Activated T-helper 1 cell treated with Interleukin-2 at 50 U/mL for 16 hours (primary cell): ENCODE results near the gene IPO5.

Source experiments
- DNase-seq: peaks from one replicate; pipeline ENCODE4 v3.0.0-alpha.2; 2020; ENCODE audit warnings: low read depth

Gene IPO5

DNA sequence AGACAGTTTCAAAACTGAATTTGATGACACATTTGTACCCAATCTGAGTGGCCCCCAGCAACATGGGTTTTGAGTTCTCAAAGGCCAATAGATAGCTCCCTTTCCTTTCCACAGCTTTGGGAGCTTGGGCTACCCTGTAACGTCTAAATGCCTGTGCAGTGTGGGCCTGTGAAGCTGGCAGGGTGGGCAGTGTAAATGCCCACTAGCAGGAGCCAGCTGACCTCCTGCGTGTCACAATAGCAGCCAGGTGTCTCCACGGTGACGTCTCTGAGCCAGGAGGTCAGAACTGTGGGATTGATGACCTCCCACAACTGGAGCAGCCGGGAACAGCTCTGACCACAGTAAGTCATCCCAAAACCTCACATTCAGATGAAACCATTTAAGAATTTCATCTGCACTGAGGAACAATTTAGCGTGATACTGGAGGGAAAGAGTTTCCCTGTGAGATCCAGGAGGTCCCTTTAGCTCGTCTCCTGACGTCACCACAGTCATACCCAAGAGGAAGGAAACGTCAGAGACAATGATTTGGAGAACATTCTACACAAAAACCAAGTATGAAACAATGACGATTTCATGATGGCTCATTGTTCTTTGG, at the start of gene IPO5:
Gene IPO5, plus strand, starts transcription at position 300 of the 595 bp plus-strand sequence. CDS start 23,022 bp downstream, outside the sequence.
- DNase-seq: no peak

- DNase-seq: no peak
These were observed 49.4 kb upstream of the IPO5 start for GRCh38 chr13:97904059-97904458.

DNA sequence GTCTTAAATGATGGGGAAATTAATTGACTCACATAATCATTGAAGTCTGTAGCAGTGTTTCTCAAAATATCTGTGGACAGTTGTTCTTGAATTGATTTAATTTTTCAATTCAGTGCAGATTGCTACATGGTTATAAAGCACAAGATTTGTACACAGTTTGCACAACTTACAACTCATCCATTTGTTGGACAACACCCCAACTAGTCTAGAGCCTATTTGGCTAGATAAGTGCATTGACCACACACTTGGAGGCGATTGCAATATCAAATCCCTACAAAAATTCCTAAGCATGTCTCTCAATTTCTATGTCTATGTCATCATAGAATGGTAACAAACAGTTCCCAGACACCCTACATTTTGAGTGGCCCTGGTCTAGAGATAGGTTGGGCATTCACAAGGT, 48.0 kb upstream of the IPO5 start:
- DNase-seq: no peak

DNA sequence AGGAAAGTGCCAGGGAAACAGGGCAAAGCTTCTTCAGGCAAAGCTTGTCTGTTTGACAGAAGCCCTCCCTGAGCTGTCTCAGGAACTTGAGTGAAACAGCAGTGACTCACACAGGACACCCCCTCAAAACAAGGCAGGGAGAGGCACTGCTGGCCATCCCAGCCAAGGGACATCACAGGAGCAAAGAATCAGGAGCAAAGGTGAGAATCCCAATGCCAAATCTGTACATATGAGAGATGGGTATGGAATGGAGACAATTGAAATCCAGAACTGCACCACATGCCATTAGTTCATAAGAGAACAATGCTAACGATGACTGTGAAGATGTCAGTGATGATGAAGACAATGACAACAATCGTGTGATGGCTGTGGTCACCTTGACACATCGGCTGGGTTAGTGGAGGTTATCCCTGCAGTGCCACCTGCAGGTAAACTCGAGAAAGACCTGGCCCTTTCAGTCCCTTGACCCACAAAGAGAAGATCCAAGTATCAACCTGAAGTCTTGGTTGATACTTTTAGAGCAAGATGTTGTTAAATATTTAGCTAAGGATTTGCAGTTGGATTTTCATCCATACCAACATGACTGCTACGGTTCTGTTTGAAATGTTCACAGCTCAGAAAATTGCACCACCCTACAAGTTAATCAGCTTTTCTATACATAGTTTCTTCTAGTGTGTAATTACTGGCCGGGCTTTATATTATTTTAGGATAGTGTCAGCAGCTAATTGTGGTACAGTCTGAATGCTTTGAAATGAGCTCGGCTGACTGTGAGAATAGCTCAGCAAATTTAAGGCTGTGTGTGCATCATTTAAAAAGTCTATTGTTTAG, 42.0 kb upstream of the IPO5 start:
- no peak for DNase-seq

- DNase-seq: no peak
These were observed 41.3 kb upstream of the IPO5 start for GRCh38 chr13:97912139-97912535.

GRCh38 chr13:97913206-97913605, 40.3 kb upstream of the IPO5 start:
- no peak for DNase-seq

DNA sequence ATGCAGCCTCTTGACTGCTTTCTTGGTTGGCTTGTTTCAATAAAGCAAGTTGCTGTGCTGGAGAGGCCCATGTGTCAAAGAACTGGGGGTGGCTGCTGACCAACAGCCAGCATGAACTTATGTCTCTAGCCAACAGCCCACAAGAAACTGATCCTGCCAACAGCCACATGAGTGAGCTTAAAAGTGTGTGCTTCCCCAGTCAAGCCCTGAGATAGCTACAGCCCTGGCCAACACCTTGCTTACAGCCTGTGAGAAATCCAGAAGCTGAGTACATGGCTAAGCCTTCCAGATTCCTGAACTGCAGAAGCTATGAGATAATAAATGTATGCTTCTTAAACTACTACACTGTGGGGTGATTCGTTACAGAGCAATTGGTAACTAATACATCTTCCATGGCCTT, 38.9 kb upstream of the IPO5 start:
- no peak for DNase-seq

- DNase-seq: no peak
These were observed 32.2 kb upstream of the IPO5 start for GRCh38 chr13:97921176-97921816.

GRCh38 chr13:97928301-97928700, 25.2 kb upstream of the IPO5 start:
- no peak for DNase-seq

DNA sequence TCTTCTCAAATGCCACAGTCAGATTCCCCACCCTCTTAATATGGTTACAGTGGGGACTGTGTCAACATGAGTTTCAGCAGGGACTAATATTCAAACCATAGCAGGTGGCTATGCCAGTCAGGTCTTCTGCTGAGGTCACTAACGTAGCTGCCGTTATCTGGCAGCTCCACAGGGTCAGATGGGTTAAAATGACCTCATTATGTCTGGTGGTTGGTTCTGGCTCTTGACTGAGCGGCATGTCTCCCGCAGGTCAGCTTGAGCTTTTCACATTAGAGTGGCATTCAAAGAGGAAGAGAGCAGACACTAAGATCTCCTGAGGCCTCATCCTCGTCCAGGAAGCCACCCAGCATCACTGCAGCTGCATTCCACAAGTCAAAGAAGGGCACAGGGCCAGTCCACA, 21.4 kb upstream of the IPO5 start:
- no peak for DNase-seq

DNA sequence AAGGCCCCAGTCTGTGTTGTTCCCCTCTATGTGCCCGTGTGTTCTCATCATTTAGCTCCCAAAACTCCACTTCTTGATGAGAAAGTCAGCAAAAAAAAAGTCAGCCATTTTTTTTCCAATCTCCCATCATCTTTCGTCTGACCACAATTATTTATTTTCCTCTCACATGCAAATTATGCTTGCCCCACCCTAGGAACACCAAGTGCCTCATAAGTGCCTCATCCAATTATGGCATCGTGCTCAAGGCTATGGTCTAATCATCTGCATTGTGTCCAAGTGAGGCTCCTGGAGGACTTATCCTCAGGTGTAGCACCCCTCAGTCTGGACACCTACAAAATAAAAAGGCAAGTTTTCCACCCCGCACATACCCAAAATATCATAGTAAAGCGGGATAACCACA, 20.8 kb upstream of the IPO5 start:
- DNase-seq: no peak

DNA sequence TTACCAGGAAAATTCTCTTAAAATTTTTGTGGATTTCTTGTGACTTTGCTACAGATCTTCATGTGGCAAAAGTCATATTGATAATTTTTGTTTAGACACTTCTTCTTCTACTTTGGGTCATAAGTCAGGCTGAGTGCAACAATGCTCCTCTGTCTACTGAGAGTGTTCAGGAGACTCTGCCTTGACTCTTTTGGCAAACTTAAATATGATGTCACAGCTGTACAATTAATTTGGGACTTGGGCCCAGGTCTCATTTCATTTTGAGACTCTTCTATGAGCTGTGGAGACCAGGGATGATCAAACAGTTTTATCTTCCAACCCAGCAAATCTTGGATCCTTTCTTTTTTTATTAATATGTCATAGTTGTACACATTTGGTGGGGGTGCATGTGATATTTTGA, 19.7 kb upstream of the IPO5 start:
- no peak for DNase-seq

GRCh38 chr13:97934590-97934989, 18.9 kb upstream of the IPO5 start:
- no peak for DNase-seq

DNA sequence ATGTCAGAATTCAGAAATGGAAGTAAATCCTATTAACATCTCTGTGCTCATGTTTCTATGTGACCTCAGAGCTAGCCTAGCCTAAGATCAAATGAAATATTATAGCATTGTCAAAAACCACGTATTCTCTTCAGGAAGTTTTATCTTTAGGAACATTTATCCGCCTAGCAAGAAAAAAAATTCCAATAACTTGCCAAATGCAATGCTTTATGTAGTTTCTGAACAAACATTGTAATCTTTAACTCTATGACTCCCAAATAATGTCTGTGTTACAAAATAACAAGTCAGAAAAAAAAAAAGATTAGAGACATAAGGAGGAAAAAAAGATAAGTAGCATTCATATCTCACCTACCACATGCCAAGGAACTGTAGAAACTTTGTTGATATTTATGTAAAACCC, 18.4 kb upstream of the IPO5 start:
- DNase-seq: no peak

DNA sequence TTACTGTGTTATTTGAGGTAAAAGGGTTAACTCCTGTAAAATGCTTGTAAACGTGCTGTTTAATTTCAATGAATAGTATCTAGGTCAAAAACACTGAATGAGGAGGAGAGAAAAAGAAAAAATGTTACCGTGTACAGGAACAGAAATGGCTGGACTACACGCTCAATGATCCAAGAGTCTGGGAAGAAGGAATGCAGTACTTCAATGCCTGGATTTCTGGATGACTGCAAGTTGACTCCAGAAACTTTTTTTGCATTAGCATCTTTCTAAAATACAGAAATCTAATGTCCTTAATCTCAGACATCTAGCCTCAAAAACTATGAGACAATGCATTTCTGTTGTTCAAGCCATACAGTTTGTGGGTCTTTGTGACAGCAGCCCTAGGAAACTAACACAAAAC, 17.4 kb upstream of the IPO5 start:
- DNase-seq: no peak

DNA sequence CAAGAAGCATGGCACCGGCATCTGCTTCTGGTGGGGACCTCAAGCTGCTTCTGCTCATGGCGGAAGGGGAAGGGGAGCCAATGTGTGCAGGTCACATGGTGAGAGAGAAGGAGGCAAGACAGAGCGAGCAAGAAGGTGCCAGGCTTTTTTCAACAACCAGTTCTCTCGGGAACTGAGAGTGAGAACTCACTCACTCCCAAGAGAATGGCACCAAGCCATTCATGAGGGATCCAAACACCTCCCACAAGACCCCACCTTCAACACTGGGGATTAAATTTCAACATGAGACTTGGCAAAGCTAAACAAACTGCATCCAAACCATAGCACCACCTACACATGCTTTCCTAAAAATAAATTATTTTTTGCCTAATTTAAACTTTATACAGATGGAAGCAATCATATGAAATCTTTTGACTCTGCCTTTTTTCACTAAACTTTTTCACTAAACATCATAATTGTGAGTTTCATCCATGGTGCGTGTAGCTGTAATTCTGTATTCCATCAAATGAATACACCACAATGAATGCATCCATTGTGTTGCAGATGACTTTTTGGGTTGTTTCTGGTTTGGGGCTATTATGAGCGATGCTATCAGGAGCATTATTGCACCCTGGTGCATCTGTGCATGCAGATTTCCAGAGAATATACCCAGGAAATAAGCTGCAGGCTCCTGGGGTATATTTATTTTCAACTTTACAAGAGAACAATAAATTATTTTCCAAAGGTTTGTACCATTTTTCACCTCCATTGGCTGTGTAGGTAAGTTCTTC, 14.6 kb upstream of the IPO5 start:
- no peak for DNase-seq

DNA sequence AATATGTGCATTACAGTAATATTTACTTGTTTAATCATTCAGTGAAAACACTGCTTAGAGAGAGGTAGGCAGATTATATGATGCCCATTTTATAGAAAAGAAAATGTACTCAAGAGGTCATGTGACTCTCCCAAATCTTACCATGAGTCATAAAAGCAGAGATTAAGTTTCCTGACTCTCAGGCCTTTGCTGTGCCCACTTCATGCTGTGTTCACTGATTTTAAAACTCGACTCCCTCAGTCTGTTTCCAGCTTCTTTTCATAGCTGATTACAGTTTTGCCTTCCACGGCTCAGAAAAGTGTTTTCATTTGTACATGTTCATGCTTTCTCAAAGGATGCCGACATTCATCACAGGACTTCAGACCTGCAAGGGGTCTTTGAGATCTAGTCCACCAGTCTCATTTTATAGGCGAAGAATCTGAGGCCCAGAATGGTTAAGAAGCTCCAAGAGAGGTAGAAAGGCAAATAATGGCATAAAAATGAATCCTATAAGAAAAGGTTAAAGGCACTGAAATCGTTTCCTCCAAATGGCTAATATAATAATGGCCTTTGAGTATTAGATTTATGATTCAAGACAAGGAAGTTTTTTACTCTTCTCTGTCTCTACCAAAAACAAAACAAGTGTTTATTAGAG, 9.0 kb upstream of the IPO5 start:
- DNase-seq: no peak

- DNase-seq: no peak
These were observed 8.1 kb upstream of the IPO5 start for GRCh38 chr13:97945342-97945741.

- DNase-seq: no peak
These were observed 7.6 kb upstream of the IPO5 start for GRCh38 chr13:97945792-97946419.

DNA sequence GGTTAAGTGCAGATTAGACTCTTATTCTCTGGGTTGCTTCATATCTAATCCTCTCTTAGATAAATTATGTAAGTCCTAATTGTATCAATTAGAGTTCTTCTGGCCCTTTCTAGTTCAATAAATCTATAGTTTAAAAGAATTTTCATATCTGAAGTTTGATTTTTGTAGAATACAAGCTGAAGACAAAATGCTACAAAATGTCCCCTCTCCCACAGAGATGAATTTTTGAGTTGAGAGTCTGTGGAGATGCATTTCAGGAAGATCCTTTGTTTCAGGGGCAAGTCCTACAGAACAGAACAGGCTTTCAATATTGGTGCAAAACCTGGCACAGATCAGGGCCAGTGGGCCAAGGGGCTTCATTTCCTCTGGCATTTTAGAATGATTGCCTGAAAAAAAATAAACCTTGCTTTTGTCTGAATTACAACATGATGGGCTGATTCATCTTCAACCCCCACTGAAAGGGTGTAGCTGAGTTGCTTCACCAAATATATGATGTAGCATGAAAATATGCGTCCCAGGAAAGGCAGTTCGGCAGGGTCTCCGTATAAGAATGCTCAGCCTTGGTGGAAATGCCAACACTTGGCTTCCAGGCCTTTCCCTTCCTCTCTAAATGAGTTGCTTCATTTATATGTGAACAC, 6.4 kb upstream of the IPO5 start:
- no peak for DNase-seq

GRCh38 chr13:97948041-97948440, 5.4 kb upstream of the IPO5 start:
- no peak for DNase-seq
